ENCODE data around the gene FCRL1. TPM values are rescaled to one million over a fixed set of nuclear protein-coding genes. Genes with fewer than 3 reads are reported as not detected.

The FCRL1 gene
- total RNA-seq, 3 donors from 2014 or later, result 0.32 TPM; not detected in 2

- H3K27me3 ChIP-seq, result no peaks in the 10 kb centered on the region
- H3K36me3 ChIP-seq, result no peaks in the 10 kb centered on the region
- H3K27ac ChIP-seq, result no peak overlapping the region
- no peak overlapping the region for H3K4me3 ChIP-seq
- intact Hi-C loops (cut with DNase I; ENCODE audit: low total_unique reads), result no loop called here
- H3K9me3 ChIP-seq, result no peaks in the 10 kb centered on the region
- no peak for DNase-seq (ENCODE audit: low spot score in 2 of 2)
- H3K4me1 ChIP-seq, result no peaks in the 10 kb centered on the region
- TF ChIP-seq POLR2A (IDR thresholded peaks at IDR 0.05) (no peak), CTCF (IDR thresholded peaks at IDR 0.05) (no peak), POLR2AphosphoS5 (IDR thresholded peaks at IDR 0.05) (no peak)
These were observed 68.6 kb downstream of the FCRL1 start for GRCh38 chr1:157751283-157751682.

- Histone ChIP-seq H3K27ac (no peak overlapping the region), H3K9me3 (no peaks in the 10 kb centered on the region), H3K4me3 (no peak overlapping the region), H3K27me3 (no peaks in the 10 kb centered on the region), H3K4me1 (no peaks in the 10 kb centered on the region), H3K36me3 (no peaks in the 10 kb centered on the region)
- intact Hi-C loops (cut with DNase I; ENCODE audit: low total_unique reads), result no loop called here
- DNase-seq (ENCODE audit: low spot score in 2 of 2), result no peak
- TF ChIP-seq CTCF (IDR thresholded peaks at IDR 0.05) (no peak), POLR2A (IDR thresholded peaks at IDR 0.05) (no peak), POLR2AphosphoS5 (IDR thresholded peaks at IDR 0.05) (no peak)
These were observed 71.6 kb downstream of the FCRL1 start for GRCh38 chr1:157748262-157748817.

Other genes with a start within 250 kb of the FCRL1 start
- gene FCRL4, start 222.0 kb downstream of the FCRL1 start, total RNA-seq, result under 1 TPM in 1 of 3 donors, not detected in 2; under 0.01 TPM
- gene FCRL3, start 119.4 kb downstream of the FCRL1 start, total RNA-seq, result under 1 TPM in 2 of 3 donors, not detected in 1; 0.15 to 0.16 TPM
- under 1 TPM; under 0.01 to 0.66 (median 0.59) TPM for gene FCRL2, start 43.0 kb downstream of the FCRL1 start, total RNA-seq
- gene CD5L, start 21.7 kb upstream of the FCRL1 start, total RNA-seq, result not detected
- 10 to 100 TPM; 26.1 to 55.5 (median 34.1) TPM for gene KIRREL1, start 173.5 kb upstream of the FCRL1 start, total RNA-seq

All from breast epithelium (tissue), 4 donors.